ENCODE data around the gene FAM120A.
A peak's percentile ranks its signal among the peaks of the same experiment; 100 is the strongest.
"Not testable (repeated sequence)": the region's sequence is repeated elsewhere in the genome, so short reads cannot be mapped to it uniquely, and the experiment has no call there.

The FAM120A gene

GRCh38 chr9:93507768-93508167 lies 56.3 kb downstream of the FAM120A start:
- no peak overlapping the region for H3K4me3 Mint-ChIP-seq
- H3K36me3 Mint-ChIP-seq = peaks cover 17% of the 10 kb centered on the region
- H3K4me1 Mint-ChIP-seq = peaks cover 85% of the 10 kb centered on the region
- H3K9me3 Mint-ChIP-seq = no peaks in the 10 kb centered on the region
- H3K27me3 Mint-ChIP-seq = no peaks in the 10 kb centered on the region
- H3K27ac Mint-ChIP-seq = peak overlapping the region; percentile 19

- H3K4me1 Mint-ChIP-seq = peaks cover 83% of the 10 kb centered on the region
- no peaks in the 10 kb centered on the region for H3K27me3 Mint-ChIP-seq
- H3K9me3 Mint-ChIP-seq = no peaks in the 10 kb centered on the region
- H3K36me3 Mint-ChIP-seq = peaks cover 16% of the 10 kb centered on the region
- H3K4me3 Mint-ChIP-seq = no peak overlapping the region
- H3K27ac Mint-ChIP-seq = peak overlapping the region; percentile 19
Observed at GRCh38 chr9:93508207-93508606, 56.7 kb downstream of the FAM120A start.

GRCh38 chr9:93509084-93509483 lies 57.6 kb downstream of the FAM120A start:
- no peak overlapping the region for H3K27ac Mint-ChIP-seq
- peaks cover 12% of the 10 kb centered on the region for H3K36me3 Mint-ChIP-seq
- H3K9me3 Mint-ChIP-seq = no peaks in the 10 kb centered on the region
- no peak overlapping the region for H3K4me3 Mint-ChIP-seq
- H3K27me3 Mint-ChIP-seq = no peaks in the 10 kb centered on the region
- peaks cover 85% of the 10 kb centered on the region for H3K4me1 Mint-ChIP-seq

- no peaks in the 10 kb centered on the region for H3K27me3 Mint-ChIP-seq
- H3K36me3 Mint-ChIP-seq = peaks cover 12% of the 10 kb centered on the region
- H3K4me3 Mint-ChIP-seq = no peak overlapping the region
- H3K27ac Mint-ChIP-seq = no peak overlapping the region
- H3K4me1 Mint-ChIP-seq = peaks cover 75% of the 10 kb centered on the region
- no peaks in the 10 kb centered on the region for H3K9me3 Mint-ChIP-seq
Observed at GRCh38 chr9:93510041-93510440, 58.6 kb downstream of the FAM120A start.

GRCh38 chr9:93511228-93511627 lies 59.7 kb downstream of the FAM120A start:
- H3K4me3 Mint-ChIP-seq, H3K27me3 Mint-ChIP-seq, H3K36me3 Mint-ChIP-seq, H3K9me3 Mint-ChIP-seq: not testable (repeated sequence)
- Mint-ChIP-seq H3K27ac (peak overlapping the region; percentile 46), H3K4me1 (peaks cover 63% of the 10 kb centered on the region)

GRCh38 chr9:93512170-93512812 lies 60.8 kb downstream of the FAM120A start:
- not testable (repeated sequence) for H3K4me3 Mint-ChIP-seq, H3K27ac Mint-ChIP-seq, H3K36me3 Mint-ChIP-seq, H3K9me3 Mint-ChIP-seq, H3K27me3 Mint-ChIP-seq
- peaks cover 57% of the 10 kb centered on the region for H3K4me1 Mint-ChIP-seq

- Mint-ChIP-seq H3K36me3 (peaks cover 3% of the 10 kb centered on the region), H3K27me3 (no peaks in the 10 kb centered on the region), H3K4me1 (peaks cover 50% of the 10 kb centered on the region), H3K27ac (no peak overlapping the region), H3K9me3 (no peaks in the 10 kb centered on the region), H3K4me3 (no peak overlapping the region)
Observed at GRCh38 chr9:93513606-93514005, 62.1 kb downstream of the FAM120A start.

GRCh38 chr9:93517331-93517730 lies 65.8 kb downstream of the FAM120A start:
- Mint-ChIP-seq H3K36me3 (peaks cover 3% of the 10 kb centered on the region), H3K4me1 (peaks cover 38% of the 10 kb centered on the region), H3K9me3 (no peaks in the 10 kb centered on the region), H3K27ac (no peak overlapping the region), H3K27me3 (no peaks in the 10 kb centered on the region), H3K4me3 (no peak overlapping the region)

- no peak overlapping the region for H3K27ac Mint-ChIP-seq
- peaks cover 31% of the 10 kb centered on the region for H3K4me1 Mint-ChIP-seq
- peaks cover 8% of the 10 kb centered on the region for H3K36me3 Mint-ChIP-seq
- H3K9me3 Mint-ChIP-seq = no peaks in the 10 kb centered on the region
- no peaks in the 10 kb centered on the region for H3K27me3 Mint-ChIP-seq
- no peak overlapping the region for H3K4me3 Mint-ChIP-seq
Observed at GRCh38 chr9:93520523-93520922, 69.0 kb downstream of the FAM120A start.

GRCh38 chr9:93522736-93523135 lies 71.3 kb downstream of the FAM120A start:
- Mint-ChIP-seq H3K27me3 (no peaks in the 10 kb centered on the region), H3K36me3 (peaks cover 11% of the 10 kb centered on the region), H3K9me3 (no peaks in the 10 kb centered on the region), H3K4me3 (no peak overlapping the region), H3K27ac (peak overlapping the region; percentile 64), H3K4me1 (peaks cover 27% of the 10 kb centered on the region)

GRCh38 chr9:93523518-93524144 lies 72.1 kb downstream of the FAM120A start:
- H3K27me3 Mint-ChIP-seq = no peaks in the 10 kb centered on the region
- H3K36me3 Mint-ChIP-seq = peaks cover 14% of the 10 kb centered on the region
- H3K4me1 Mint-ChIP-seq = peaks cover 22% of the 10 kb centered on the region
- no peaks in the 10 kb centered on the region for H3K9me3 Mint-ChIP-seq
- H3K4me3 Mint-ChIP-seq = no peak overlapping the region
- H3K27ac Mint-ChIP-seq = peak overlapping the region; percentile 51

GRCh38 chr9:93525476-93525875 lies 74.0 kb downstream of the FAM120A start:
- Mint-ChIP-seq H3K27me3 (no peaks in the 10 kb centered on the region), H3K4me1 (peaks cover 17% of the 10 kb centered on the region), H3K36me3 (peaks cover 15% of the 10 kb centered on the region), H3K9me3 (no peaks in the 10 kb centered on the region), H3K4me3 (no peak overlapping the region), H3K27ac (no peak overlapping the region)

- Mint-ChIP-seq H3K4me1 (peaks cover 11% of the 10 kb centered on the region), H3K27ac (no peak overlapping the region), H3K4me3 (no peak overlapping the region), H3K27me3 (no peaks in the 10 kb centered on the region), H3K36me3 (peaks cover 22% of the 10 kb centered on the region), H3K9me3 (no peaks in the 10 kb centered on the region)
Observed at GRCh38 chr9:93531374-93531773, 79.9 kb downstream of the FAM120A start.

GRCh38 chr9:93532141-93532540 lies 80.7 kb downstream of the FAM120A start:
- peaks cover 18% of the 10 kb centered on the region for H3K36me3 Mint-ChIP-seq
- H3K4me1 Mint-ChIP-seq = peaks cover 11% of the 10 kb centered on the region
- H3K27ac Mint-ChIP-seq = no peak overlapping the region
- H3K9me3 Mint-ChIP-seq = no peaks in the 10 kb centered on the region
- H3K27me3 Mint-ChIP-seq = no peaks in the 10 kb centered on the region
- H3K4me3 Mint-ChIP-seq = no peak overlapping the region

- Mint-ChIP-seq H3K36me3 (peaks cover 15% of the 10 kb centered on the region), H3K4me1 (peaks cover 11% of the 10 kb centered on the region), H3K9me3 (no peaks in the 10 kb centered on the region), H3K4me3 (no peak overlapping the region), H3K27ac (no peak overlapping the region), H3K27me3 (no peaks in the 10 kb centered on the region)
Observed at GRCh38 chr9:93533863-93534262, 82.4 kb downstream of the FAM120A start.

GRCh38 chr9:93536167-93536566 lies 84.7 kb downstream of the FAM120A start:
- H3K36me3 Mint-ChIP-seq = peaks cover 14% of the 10 kb centered on the region
- H3K4me1 Mint-ChIP-seq = peaks cover 11% of the 10 kb centered on the region
- no peaks in the 10 kb centered on the region for H3K9me3 Mint-ChIP-seq
- no peaks in the 10 kb centered on the region for H3K27me3 Mint-ChIP-seq
- peak overlapping the region; percentile 70 for H3K27ac Mint-ChIP-seq
- no peak overlapping the region for H3K4me3 Mint-ChIP-seq

GRCh38 chr9:93536874-93537273 lies 85.4 kb downstream of the FAM120A start:
- peaks cover 14% of the 10 kb centered on the region for H3K36me3 Mint-ChIP-seq
- H3K27me3 Mint-ChIP-seq = no peaks in the 10 kb centered on the region
- peaks cover 11% of the 10 kb centered on the region for H3K4me1 Mint-ChIP-seq
- no peaks in the 10 kb centered on the region for H3K9me3 Mint-ChIP-seq
- H3K27ac Mint-ChIP-seq = no peak overlapping the region
- no peak overlapping the region for H3K4me3 Mint-ChIP-seq

All from activated naive CD4-positive, alpha-beta T cell treated with anti-CD3 and anti-CD28 coated beads, Interleukin-2, amount 50 U/mL, for 24 hours (primary cell).